IPS-NIHi7 (cell line): ENCODE measurements around the gene ODF2L.

Experiments
- DNase-seq: peaks from one replicate; pipeline ENCODE4 v3.0.0; 2012; ENCODE audit warnings: mixed read lengths; ENCODE audit errors: extremely low spot score

The ODF2L gene

GRCh38 chr1:86318436-86318835 lies 77.7 kb downstream of the ODF2L start:
- DNase-seq = no peak

- no peak for DNase-seq
These were observed 78.2 kb downstream of the ODF2L start for GRCh38 chr1:86317926-86318325.

GRCh38 chr1:86305731-86306130 lies 90.4 kb downstream of the ODF2L start:
- DNase-seq = no peak

- no peak for DNase-seq
These were observed 93.0 kb downstream of the ODF2L start for GRCh38 chr1:86303041-86303690.
